ENCODE data around the gene DMAP1. TPM values are rescaled to one million over a fixed set of nuclear protein-coding genes. Genes with fewer than 3 reads are reported as not detected.

DMAP1 gene
- total RNA-seq, 6 experiments from 2014 or later, result 16.2 to 27.8 (median 23.3) TPM

GRCh38 chr1:44254392-44254910, 41.2 kb downstream of the DMAP1 start:
- intact Hi-C loops (cut with DNase I), result no loop called here
- ATAC-seq, result no peak
- no peak for TF ChIP-seq CTCF (IDR thresholded peaks at IDR 0.05)
- TF ChIP-seq POLR2A (IDR thresholded peaks at IDR 0.05), result no peak
- Histone ChIP-seq H3K4me3 (no peak overlapping the region), H3K27ac (no peak overlapping the region), H3K4me1 (no peaks in the 10 kb centered on the region), H3K27me3 (no peaks in the 10 kb centered on the region), H3K9me3 (no peaks in the 10 kb centered on the region), H3K36me3 (no peaks in the 10 kb centered on the region)
- WGBS (ENCODE audit: insufficient coverage, low coverage, low lambda C conversion rate, missing lambda C conversion rate), result 91% methylated on average over 2 of the region's 4 CpGs
- no peak for DNase-seq

GRCh38 chr1:44256762-44257554, 43.7 kb downstream of the DMAP1 start:
- TF ChIP-seq POLR2A (IDR thresholded peaks at IDR 0.05), result no peak
- no peak for TF ChIP-seq CTCF (IDR thresholded peaks at IDR 0.05)
- Histone ChIP-seq H3K4me3 (no peak overlapping the region), H3K36me3 (no peaks in the 10 kb centered on the region), H3K9me3 (no peaks in the 10 kb centered on the region), H3K27ac (no peak overlapping the region), H3K27me3 (no peaks in the 10 kb centered on the region), H3K4me1 (no peaks in the 10 kb centered on the region)
- intact Hi-C loops (cut with DNase I), result no loop called here
- DNase-seq (no peak), ATAC-seq (no peak)
- 93% methylated on average over 9 of the region's 10 CpGs for WGBS (ENCODE audit: insufficient coverage, low coverage, low lambda C conversion rate, missing lambda C conversion rate)

DNA sequence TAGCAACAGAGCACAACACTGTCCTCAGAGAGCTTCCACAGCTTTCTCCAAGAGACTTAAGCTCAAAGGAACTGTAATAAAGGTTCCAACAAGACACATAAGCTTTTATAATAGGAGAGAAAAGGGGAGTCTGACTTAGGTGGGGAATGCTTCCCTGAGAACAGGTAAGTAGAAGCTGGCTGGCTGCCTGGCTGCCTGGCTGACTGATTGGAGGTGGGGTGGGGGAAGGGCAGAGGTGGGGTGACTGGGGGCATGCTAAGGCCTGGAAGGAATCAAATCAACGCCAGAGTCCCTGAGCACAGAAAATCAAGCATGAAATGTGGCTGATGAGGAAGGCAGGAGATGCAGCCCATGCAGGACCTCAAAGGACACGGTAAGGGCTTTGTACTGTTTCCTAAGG, 45.8 kb downstream of the DMAP1 start:
- no CpG with 5 or more reads among the region's 2 CpGs for WGBS (ENCODE audit: insufficient coverage, low coverage, low lambda C conversion rate, missing lambda C conversion rate)
- ATAC-seq (no peak), DNase-seq (no peak)
- no peaks in the 10 kb centered on the region for H3K36me3 ChIP-seq
- H3K27me3 ChIP-seq, result no peaks in the 10 kb centered on the region
- H3K9me3 ChIP-seq, result no peaks in the 10 kb centered on the region
- intact Hi-C loops (cut with DNase I), result no loop called here
- no peak overlapping the region for H3K4me3 ChIP-seq
- H3K4me1 ChIP-seq, result no peaks in the 10 kb centered on the region
- TF ChIP-seq CTCF (IDR thresholded peaks at IDR 0.05) (no peak), POLR2A (IDR thresholded peaks at IDR 0.05) (no peak)
- H3K27ac ChIP-seq, result no peak overlapping the region

DNA sequence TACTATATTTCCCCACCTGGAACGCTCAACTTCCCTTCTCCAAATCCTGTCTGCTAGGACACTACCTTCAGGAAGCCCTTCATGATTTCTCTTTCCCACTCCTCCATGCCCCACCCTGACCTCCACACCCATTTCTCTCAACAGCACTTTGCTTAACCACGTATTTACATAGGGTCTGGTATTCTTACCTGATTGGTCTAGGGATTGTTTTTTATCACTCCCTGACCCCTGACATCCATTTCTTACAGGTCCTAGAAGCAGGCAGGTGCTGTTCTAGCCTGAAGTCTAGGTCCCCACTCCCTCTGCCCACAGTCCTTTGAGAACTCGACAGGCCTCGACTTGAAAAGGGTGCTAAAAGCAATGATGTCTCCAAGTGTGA, 47.5 kb downstream of the DMAP1 start:
- intact Hi-C loops (cut with DNase I), result no loop called here
- Histone ChIP-seq H3K27me3 (no peaks in the 10 kb centered on the region), H3K36me3 (no peaks in the 10 kb centered on the region), H3K9me3 (no peaks in the 10 kb centered on the region), H3K27ac (no peak overlapping the region), H3K4me1 (no peaks in the 10 kb centered on the region), H3K4me3 (no peak overlapping the region)
- DNase-seq, result no peak
- TF ChIP-seq POLR2A (IDR thresholded peaks at IDR 0.05) (no peak), CTCF (IDR thresholded peaks at IDR 0.05) (no peak)
- no peak for ATAC-seq
- 84% methylated on average over 4 of the region's 4 CpGs for WGBS (ENCODE audit: insufficient coverage, low coverage, low lambda C conversion rate, missing lambda C conversion rate)

Measured in right lobe of liver (tissue), 6 donors.